T-helper 1 cell treated with Interleukin-12 subunit alpha and Interleukin-12 subunit beta and Interleukin-4 antibody, amounts not matched to agents 30 μg/mL and 1 μg/mL, for 36 hours (primary cell): ENCODE data around the gene PADI6.
A peak's percentile ranks its signal among the peaks of the same experiment; 100 is the strongest.

Experiments
- H3K27ac Mint-ChIP-seq: one replicate; pipeline ENCODE4 v1.8.0; 2021; ENCODE audit warnings: mild to moderate bottlenecking, mixed read lengths
- H3K27me3 Mint-ChIP-seq: one replicate; pipeline ENCODE4 v1.8.0; 2021; ENCODE audit warnings: low read depth, mixed read lengths
- H3K36me3 Mint-ChIP-seq: one replicate; pipeline ENCODE4 v1.8.0; 2021; ENCODE audit warnings: low read depth, mixed read lengths
- H3K4me1 Mint-ChIP-seq: one replicate; pipeline ENCODE4 v1.8.0; 2021; ENCODE audit warnings: low read depth, mixed read lengths
- H3K4me3 Mint-ChIP-seq: one replicate; pipeline ENCODE4 v1.8.0; 2021; ENCODE audit warnings: mild to moderate bottlenecking, moderate library complexity, mixed read lengths
- H3K9me3 Mint-ChIP-seq: one replicate; pipeline ENCODE4 v1.8.0; 2021; ENCODE audit warnings: mixed read lengths

PADI6 gene

DNA sequence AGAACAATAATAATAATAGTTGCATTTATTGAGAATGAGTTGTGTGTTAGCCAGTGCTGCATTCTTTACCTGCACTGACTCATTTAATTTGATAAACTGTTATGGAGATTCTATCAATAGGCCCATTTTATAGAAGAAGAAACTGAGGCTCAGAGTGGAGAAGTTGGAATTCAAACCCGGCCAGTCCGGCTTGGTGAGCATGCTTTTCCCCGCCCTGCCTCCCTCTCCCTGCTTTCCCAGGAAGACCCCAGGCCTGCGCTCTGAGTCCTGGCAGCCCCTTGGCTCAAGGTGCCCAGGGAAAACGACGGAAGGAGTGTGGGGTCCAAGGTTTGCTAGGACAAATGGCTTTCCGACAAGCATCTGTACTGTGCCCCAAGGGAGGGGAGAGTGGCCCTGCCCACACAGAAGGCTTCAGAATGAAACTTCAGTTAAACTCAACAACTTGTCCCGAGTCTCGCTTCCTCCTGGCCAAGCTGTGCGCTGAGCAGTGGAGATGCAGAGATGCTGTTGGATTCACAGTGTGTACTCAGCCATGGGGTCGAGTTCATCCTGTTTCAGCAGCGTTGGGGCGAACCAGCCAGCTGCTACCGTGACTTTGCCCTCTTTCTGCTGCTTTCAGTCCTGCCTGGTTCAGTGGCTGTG, 23.3 kb upstream of the PADI6 start:
- no peaks in the 10 kb centered on the region for H3K27me3 Mint-ChIP-seq
- H3K4me3 Mint-ChIP-seq, result no peak overlapping the region
- no peaks in the 10 kb centered on the region for H3K9me3 Mint-ChIP-seq
- H3K36me3 Mint-ChIP-seq, result no peaks in the 10 kb centered on the region
- peaks cover 6% of the 10 kb centered on the region for H3K4me1 Mint-ChIP-seq
- H3K27ac Mint-ChIP-seq, result no peak overlapping the region

DNA sequence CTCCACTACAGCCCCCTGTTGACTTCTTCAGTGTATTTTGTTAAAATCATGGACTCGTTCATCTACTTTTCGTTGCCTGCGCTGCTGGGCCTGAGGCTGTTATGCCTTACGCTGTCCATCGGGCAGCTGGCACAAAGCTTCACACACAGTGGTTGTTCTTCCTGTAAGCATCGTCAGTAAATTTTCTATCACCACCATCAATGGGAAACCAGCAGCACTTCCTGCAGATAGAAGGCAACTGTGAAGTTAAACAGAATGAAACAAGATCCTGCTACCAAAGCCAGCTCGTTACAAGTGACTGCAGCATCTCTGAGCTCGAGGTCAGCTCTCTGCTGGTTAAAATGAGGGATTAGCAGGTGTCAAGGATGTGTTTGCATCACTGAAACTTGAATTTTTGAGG, 21.9 kb upstream of the PADI6 start:
- Mint-ChIP-seq H3K27me3 (no peaks in the 10 kb centered on the region), H3K4me1 (peaks cover 6% of the 10 kb centered on the region), H3K27ac (peak overlapping the region; percentile 76), H3K36me3 (no peaks in the 10 kb centered on the region), H3K4me3 (no peak overlapping the region), H3K9me3 (no peaks in the 10 kb centered on the region)

DNA sequence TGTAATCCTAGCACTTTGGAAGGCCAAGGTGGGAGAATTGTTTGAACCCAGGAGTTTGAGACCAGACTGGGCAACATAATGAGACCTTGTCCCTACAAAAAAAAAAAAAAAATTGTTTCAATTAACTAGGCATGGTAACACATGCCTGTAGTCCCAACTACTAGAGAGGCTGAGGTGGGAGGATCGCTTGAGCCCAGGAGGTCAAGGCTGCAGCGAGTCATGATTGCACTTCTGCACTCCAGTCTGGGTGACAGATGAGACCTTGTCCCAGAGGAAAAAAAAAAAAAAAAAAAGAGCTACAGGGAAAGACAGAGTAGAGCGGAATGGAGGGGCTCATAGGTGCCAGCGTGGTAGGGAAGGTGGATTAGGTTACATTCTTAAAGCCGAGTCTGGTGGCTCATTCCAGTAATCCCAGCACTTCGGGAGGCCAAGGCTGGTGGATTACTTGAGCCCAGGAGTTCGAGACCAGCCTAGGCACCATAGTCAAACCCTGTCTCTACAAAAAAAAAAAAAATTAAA, 21.0 kb upstream of the PADI6 start:
- Mint-ChIP-seq H3K9me3 (no peaks in the 10 kb centered on the region), H3K27ac (no peak overlapping the region), H3K36me3 (no peaks in the 10 kb centered on the region), H3K4me3 (no peak overlapping the region), H3K27me3 (no peaks in the 10 kb centered on the region), H3K4me1 (peaks cover 7% of the 10 kb centered on the region)

DNA sequence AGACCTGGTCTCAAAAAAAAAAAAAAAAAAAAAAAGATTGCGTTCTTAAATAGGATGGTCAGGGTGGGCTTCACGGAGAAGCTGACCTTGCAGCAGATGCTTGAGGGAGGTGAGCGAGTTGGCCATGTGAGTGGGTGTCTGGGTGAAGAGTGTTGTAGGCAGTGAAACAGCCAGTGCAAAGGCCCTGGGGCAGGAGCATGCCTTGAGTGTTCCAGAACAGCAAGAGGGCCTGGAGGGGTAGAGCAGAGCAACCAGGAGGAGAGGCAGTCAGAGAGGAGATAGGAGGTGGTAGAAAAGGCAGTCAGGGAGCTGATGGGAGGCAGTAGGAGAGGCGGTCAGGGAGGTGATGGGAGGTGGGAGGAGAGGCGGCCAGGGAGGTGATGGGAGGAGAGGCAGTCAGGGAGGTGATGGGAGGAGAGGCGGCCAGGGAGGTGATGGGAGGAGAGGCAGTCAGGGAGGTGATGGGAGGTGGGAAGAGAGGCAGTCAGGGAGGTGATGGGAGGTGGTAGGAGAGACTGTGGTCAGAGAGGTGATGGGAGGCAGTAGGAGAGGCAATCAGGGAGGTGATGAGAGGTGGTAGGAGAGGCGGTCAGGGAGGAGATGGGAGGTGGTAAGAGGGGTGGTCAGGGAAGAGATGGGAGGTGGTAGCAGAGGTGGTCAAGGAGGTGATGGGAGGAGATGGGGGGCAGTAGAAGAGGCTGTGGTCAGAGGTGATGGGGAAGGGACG, 20.2 kb upstream of the PADI6 start:
- Mint-ChIP-seq H3K9me3 (no peaks in the 10 kb centered on the region), H3K4me1 (peaks cover 10% of the 10 kb centered on the region), H3K27me3 (no peaks in the 10 kb centered on the region), H3K27ac (no peak overlapping the region), H3K4me3 (no peak overlapping the region), H3K36me3 (no peaks in the 10 kb centered on the region)

DNA sequence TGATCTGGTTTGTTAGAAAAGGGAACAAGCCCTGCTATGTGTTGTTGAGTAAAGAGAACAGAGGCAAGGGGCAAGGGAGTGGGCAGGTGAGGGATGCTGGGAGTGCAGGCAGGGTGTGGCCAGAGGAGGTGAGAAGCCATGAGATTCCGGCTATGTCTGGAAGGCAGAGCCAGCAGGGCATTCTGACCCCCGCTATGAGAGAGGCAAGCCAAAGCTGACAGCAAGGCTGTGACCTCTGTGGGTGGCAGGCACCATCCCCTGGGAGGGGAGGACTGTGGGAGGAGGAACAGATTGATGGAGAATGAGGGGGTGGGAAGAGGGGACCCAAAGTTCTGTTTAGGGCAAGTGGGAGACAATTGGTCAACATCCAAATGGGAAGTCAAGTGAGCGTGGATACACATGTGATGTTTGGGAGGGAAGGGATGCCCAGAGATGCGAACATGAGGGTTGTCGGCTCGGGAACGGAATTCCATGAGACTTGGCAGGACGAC, 19.5 kb upstream of the PADI6 start:
- no peak overlapping the region for H3K27ac Mint-ChIP-seq
- H3K36me3 Mint-ChIP-seq, result no peaks in the 10 kb centered on the region
- H3K4me3 Mint-ChIP-seq, result no peak overlapping the region
- no peaks in the 10 kb centered on the region for H3K9me3 Mint-ChIP-seq
- peaks cover 10% of the 10 kb centered on the region for H3K4me1 Mint-ChIP-seq
- no peaks in the 10 kb centered on the region for H3K27me3 Mint-ChIP-seq

DNA sequence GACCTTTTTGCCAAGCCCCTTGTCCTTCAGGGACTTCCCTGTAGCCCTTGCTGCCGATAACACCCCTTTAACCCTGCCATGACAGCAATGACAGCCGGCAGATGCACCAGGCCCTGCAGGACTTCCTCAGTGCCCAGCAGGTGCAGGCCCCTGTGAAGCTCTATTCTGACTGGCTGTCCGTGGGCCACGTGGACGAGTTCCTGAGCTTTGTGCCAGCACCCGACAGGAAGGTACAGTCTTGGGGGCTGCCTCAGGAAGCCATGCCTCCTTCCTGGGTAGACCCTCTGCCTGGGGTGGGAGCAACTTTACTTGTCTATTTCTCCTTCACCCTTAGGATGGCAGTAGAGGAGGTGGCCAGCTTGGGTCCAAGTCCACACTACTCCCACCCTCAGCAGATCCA, 16.1 kb upstream of the PADI6 start:
- no peaks in the 10 kb centered on the region for H3K9me3 Mint-ChIP-seq

DNA sequence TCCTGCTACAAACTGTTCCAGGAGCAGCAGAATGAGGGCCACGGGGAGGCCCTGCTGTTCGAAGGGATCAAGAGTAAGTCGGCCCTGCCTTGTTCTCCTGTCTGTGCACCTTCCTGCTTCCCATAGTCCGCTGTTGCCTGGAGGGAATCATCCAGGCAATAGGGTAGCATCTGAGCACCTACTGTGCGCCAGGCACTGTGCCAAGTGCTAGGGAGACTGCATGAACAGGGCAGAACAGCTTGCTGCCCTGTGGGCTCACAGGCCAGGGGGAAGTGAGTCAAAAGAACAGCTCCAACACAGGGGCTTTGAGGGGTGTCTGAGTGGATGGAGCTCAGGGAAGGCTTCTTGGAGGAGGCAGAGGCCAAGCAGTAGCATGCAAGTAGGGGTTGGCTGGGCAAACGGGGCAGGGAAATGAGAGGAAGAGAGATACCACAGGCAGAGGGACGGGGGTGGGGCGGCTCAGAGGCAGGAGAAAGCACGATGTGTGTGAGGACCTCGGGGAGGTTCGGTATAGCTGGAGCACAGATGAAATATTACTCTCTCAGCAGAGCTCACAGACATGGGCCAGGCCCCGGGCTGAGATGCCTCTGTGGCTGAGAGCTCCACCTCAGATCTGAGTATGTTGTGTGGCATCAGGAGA, 15.5 kb upstream of the PADI6 start:
- H3K9me3 Mint-ChIP-seq, result no peaks in the 10 kb centered on the region
- H3K4me3 Mint-ChIP-seq, result no peak overlapping the region
- H3K36me3 Mint-ChIP-seq, result no peaks in the 10 kb centered on the region
- no peaks in the 10 kb centered on the region for H3K27me3 Mint-ChIP-seq
- H3K4me1 Mint-ChIP-seq, result peaks cover 5% of the 10 kb centered on the region
- H3K27ac Mint-ChIP-seq, result no peak overlapping the region

More for the DNA sequence above, 16.1 kb upstream of the PADI6 start:
- Mint-ChIP-seq H3K36me3 (no peaks in the 10 kb centered on the region), H3K27ac (no peak overlapping the region), H3K27me3 (no peaks in the 10 kb centered on the region), H3K4me3 (no peak overlapping the region), H3K4me1 (peaks cover 5% of the 10 kb centered on the region)

DNA sequence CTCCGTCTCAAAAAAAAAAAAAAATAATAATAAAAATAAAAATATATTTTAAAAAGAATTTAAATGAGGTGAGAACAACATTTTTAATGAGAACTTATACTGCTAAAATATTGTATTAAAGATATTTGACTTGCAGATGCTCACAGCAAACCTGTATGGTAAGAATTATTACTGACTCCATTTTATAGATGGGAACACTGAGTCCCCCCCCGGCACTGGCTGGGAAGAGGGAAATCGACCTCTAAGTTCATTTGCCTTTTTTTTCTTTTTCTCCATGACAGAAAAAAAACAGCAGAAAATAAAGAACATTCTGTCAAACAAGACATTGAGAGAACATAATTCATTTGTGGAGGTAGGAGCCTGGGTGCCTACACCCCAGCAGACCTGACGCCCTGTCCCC, 13.4 kb upstream of the PADI6 start:
- Mint-ChIP-seq H3K4me1 (peaks cover 5% of the 10 kb centered on the region), H3K36me3 (no peaks in the 10 kb centered on the region), H3K27me3 (no peaks in the 10 kb centered on the region), H3K27ac (no peak overlapping the region), H3K4me3 (no peak overlapping the region), H3K9me3 (no peaks in the 10 kb centered on the region)

DNA sequence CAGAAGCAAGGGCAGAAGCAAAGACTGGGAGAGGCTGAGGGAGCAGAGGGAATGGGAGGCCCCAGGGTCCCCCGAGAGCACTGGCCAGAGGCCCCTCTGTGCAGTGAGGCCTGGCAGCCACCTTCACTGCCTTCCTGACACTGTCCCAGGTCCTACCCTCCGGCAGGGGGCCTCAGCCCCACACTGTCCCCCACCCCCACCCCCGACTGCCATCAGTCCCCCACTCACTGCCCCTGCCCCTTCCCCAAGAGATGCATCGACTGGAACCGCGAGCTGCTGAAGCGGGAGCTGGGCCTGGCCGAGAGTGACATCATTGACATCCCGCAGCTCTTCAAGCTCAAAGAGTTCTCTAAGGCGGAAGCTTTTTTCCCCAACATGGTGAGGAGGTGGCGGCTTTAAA, 13.0 kb upstream of the PADI6 start:
- no peak overlapping the region for H3K27ac Mint-ChIP-seq
- peaks cover 3% of the 10 kb centered on the region for H3K27me3 Mint-ChIP-seq

DNA sequence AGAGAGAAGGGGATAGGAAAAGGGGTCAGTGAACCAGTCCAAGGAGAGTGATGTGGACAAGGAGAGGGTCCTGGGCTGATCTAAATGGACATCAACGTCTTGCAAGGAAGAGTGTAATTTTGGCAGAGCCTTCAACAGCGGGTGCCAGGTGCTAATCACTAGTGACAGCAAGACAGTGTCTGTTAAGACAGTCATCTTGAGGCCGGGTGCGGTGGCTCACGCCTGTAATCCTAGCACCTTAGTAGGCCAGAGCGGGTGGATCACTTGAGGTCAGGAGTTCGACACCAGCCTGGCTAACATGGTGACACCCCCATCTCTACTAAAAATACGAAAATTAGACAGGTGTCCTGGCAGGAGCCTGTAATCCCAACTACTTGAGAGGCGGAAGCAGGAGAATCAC, 12.2 kb upstream of the PADI6 start:
- Mint-ChIP-seq H3K4me3 (no peak overlapping the region), H3K27me3 (peaks cover 3% of the 10 kb centered on the region), H3K9me3 (no peaks in the 10 kb centered on the region), H3K27ac (no peak overlapping the region), H3K4me1 (peaks cover 5% of the 10 kb centered on the region), H3K36me3 (no peaks in the 10 kb centered on the region)

More for the DNA sequence above, 13.0 kb upstream of the PADI6 start:
- Mint-ChIP-seq H3K36me3 (no peaks in the 10 kb centered on the region), H3K4me3 (no peak overlapping the region), H3K4me1 (peaks cover 5% of the 10 kb centered on the region), H3K9me3 (no peaks in the 10 kb centered on the region)

DNA sequence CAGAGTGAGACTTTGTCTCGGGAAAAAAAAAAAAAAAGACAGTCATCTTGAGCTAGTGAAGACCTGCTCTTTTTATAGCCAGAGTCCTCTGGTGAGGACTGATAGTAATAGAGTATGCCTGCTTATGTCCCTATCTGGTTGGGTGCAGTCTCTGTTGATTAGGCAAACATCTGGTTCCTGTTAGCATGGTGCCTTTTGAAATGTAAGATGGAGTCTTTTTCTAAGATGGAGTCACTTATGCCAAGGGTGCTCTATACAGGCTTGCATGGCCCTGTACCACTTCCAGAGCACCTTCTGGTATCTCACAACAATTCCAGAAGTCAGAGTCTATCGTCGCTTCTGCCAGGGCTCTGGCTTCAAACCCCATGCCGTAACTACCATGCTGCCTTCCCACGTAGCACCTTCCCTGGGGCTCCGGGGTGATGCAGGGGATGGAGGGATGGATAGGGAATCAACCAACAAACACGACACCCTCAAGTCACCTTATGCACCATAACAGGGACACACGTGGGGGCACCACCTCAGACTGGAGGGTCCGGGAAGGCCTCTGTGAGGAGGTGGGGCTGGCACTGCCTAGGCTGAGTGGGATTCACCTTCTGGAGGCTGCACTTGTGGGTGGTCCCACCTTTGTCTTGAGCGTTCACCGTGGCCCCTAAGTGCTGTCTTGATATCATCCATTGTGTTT, 11.6 kb upstream of the PADI6 start:
- Mint-ChIP-seq H3K27me3 (peaks cover 3% of the 10 kb centered on the region), H3K36me3 (no peaks in the 10 kb centered on the region), H3K4me3 (no peak overlapping the region), H3K4me1 (peaks cover 5% of the 10 kb centered on the region), H3K27ac (no peak overlapping the region), H3K9me3 (no peaks in the 10 kb centered on the region)

DNA sequence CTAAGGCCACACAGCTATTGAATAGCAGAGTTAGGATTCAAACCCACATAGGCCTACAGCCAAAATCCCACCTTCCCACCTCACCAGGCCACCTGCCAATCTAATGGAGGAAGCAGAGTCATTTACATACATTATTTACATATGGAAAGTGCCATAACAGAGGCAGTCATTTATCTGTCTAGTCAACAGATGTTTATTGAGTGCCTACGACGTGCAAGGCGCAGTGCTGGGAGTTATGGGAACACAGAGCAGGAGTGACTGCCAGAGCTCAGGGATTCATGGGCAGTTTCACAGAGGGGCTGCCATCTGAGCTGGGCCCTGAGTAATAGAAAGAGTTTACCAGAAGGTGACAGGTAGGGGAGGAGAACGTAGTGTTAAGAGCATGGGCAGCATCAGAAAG, 10.3 kb upstream of the PADI6 start:
- no peak overlapping the region for H3K4me3 Mint-ChIP-seq
- no peaks in the 10 kb centered on the region for H3K9me3 Mint-ChIP-seq
- no peak overlapping the region for H3K27ac Mint-ChIP-seq
- no peaks in the 10 kb centered on the region for H3K36me3 Mint-ChIP-seq
- peaks cover 6% of the 10 kb centered on the region for H3K27me3 Mint-ChIP-seq
- peaks cover under 1% of the 10 kb centered on the region for H3K4me1 Mint-ChIP-seq

DNA sequence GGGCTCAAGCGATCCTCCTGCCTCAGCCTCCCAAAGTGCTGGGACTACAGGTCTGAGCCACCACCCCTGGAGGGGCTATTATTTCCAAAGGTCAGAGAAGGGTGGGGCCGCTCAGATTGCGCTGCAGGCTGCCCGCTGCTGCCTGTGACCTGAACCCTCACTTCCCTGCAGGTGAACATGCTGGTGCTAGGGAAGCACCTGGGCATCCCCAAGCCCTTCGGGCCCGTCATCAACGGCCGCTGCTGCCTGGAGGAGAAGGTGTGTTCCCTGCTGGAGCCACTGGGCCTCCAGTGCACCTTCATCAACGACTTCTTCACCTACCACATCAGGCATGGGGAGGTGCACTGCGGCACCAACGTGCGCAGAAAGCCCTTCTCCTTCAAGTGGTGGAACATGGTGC, 8.6 kb upstream of the PADI6 start:
- H3K27me3 Mint-ChIP-seq, result peaks cover 6% of the 10 kb centered on the region
- H3K4me3 Mint-ChIP-seq, result no peak overlapping the region
- H3K27ac Mint-ChIP-seq, result no peak overlapping the region
- no peaks in the 10 kb centered on the region for H3K4me1 Mint-ChIP-seq
- no peaks in the 10 kb centered on the region for H3K9me3 Mint-ChIP-seq
- no peaks in the 10 kb centered on the region for H3K36me3 Mint-ChIP-seq

DNA sequence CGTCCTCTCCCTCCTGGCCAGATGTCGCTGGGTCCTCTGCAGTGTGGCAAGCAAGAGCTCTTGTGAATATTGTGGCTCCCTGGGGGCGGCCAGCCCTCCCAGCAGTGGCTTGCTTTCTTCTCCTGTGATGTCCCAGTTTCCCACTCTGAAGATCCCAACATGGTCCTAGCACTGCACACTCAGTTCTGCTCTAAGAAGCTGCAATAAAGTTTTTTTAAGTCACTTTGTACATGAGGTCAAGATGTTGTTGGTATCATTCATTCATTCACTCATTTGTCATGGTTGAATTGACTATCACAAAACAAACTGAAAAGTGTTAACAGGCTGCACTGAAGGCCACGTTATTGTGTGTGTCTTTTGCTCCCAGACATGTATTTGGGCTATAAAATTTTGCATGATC, 8.2 kb upstream of the PADI6 start:
- H3K4me1 Mint-ChIP-seq, result no peaks in the 10 kb centered on the region
- H3K4me3 Mint-ChIP-seq, result no peak overlapping the region
- no peak overlapping the region for H3K27ac Mint-ChIP-seq
- no peaks in the 10 kb centered on the region for H3K9me3 Mint-ChIP-seq
- no peaks in the 10 kb centered on the region for H3K36me3 Mint-ChIP-seq
- peaks cover 6% of the 10 kb centered on the region for H3K27me3 Mint-ChIP-seq
